Endometrial microvascular endothelial cells (primary cell): ENCODE measurements around the gene RAB3C. TPM values are rescaled to one million over a fixed set of nuclear protein-coding genes. Genes with fewer than 3 reads are reported as not detected.
"Not testable (repeated sequence)": the region's sequence is repeated elsewhere in the genome, so short reads cannot be mapped to it uniquely, and the experiment has no call there.

ENCODE experiments used
- in situ Hi-C: cut with HindIII; loops from 2 replicates; pipeline ENCODE4 v1.10.0; 2017; ENCODE audit warnings: low sequenced_read_pairs, low pct_unique_long_range_greater_than_20kb; ENCODE audit errors: inconsistent ontology term
- total RNA-seq: library from RNA; depleted of rRNA; stranded (reverse); fragments of >200 nt; gene quantifications from one replicate; pipeline ENCODE4 v1.2.3, GENCODE V29; 2015; ENCODE audit errors: inconsistent ontology term

RAB3C gene
- total RNA-seq, 1 donor from 2014 or later, result not detected

DNA sequence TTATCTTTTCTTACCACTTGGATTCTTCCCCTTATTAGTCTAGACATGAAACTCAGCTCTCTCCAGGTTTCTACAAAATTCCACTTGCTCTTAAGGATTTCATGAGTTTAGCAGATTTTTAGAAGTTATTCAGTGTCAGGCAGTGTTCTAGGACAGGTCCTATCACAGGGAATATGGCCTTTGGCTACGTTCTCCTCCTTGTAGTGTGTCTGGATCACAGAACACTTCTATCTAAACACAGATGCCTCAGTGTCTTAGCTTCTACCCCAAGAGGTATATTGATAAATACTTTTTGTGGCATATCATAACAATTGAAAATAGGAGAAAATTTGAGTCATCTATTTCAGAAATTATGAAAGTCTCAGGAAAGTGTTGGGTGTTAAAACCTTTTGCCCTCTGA lies 15.6 kb downstream of the RAB3C start:
- in situ Hi-C loops, result no loop called here

DNA sequence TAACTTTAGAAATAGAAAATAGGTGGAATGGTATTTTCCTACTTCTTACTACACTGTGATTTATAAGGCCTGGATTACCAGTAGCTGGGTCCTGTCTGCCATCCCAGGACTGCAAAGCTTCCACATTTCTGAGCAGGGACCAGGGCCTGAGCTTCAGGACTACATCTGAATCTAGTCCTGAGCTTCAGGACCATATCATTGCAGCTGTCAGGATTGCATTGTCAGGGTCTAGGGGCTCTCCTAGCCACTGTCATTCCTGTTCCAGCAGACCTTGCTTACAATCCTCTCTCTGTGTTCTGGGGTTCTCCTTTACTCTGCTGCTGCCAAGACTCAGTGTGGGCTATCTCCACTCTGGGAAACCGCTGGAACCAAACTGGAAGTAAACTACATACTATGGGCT lies 16.3 kb downstream of the RAB3C start:
- in situ Hi-C loops, result no loop called here

DNA sequence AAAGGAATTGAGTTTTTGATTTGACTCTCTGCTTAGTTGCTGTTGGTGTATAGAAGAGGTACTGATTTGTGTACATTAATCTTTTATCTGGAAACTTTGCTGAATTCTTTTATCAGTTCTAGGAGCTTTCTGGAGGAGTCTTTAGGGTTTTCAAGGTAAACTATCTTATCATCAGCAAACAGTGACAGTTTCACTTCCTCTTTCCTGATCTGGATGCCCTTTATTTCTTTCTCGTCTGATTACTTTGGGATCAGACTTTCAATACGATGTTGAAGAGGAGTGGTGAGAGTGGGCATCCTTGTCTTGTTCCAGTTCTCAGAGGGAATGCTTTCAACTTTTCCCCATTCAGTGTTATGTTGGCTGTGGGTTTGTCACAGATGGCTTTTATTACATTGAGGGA lies 17.7 kb downstream of the RAB3C start:
- in situ Hi-C loops, result not testable (repeated sequence)

DNA sequence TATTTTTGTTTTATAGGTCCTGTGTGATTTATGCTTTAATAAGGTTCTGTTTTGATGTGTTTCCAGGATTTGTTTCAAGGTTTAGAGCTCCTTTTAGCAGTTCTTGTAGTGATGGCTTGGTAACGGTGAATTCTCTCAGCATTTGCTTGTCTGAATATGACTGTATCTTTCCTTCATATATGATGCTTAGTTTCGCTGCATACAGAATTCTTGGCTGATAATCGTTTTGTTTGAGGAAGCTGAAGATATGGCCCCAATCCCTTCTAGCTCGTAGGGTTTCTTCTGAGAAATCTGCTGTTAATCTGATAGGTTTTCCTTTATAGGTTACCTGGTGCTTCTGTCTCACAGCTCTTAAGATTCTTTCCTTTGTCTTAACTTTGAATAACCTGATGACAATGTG lies 20.0 kb downstream of the RAB3C start:
- in situ Hi-C loops, result not testable (repeated sequence)

DNA sequence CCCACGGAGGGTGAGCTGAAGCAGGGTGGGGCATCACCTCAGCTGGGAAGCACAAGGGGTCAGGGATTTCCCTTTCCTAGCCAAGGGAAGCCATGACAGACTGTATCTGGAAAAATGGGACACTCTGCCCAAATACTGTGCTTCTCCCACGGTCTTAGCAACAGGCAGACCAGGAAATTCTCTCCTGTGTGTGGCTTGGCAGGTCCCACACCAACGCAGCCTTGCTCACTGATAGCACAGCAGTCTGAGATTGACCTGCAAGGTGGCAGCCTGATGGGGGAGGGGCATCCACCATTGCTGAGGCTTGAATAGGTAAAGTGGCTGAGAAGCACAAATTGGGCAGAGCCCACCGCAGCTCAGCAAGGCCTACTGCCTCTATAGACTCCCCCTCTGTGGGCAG lies 23.2 kb downstream of the RAB3C start:
- in situ Hi-C loops, result no loop called here

DNA sequence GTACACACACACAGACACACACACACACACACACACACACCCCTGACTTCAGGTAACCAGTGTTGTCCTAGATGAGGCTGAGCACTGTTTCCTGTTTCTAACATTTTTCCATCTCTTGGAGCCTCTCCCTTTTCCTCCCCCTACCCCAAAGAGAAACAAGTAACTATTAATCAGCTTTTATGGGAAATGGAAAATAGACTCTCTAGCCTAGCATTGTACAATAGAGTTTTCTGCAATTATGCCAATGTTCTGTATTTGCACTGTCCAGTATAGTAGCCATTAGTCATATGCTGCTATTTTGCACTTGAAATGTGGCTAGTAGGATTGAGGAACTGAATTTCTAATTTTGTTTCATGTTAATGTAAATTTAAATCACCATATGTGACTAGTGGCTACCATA lies 33.1 kb downstream of the RAB3C start:
- in situ Hi-C loops, result no loop called here

DNA sequence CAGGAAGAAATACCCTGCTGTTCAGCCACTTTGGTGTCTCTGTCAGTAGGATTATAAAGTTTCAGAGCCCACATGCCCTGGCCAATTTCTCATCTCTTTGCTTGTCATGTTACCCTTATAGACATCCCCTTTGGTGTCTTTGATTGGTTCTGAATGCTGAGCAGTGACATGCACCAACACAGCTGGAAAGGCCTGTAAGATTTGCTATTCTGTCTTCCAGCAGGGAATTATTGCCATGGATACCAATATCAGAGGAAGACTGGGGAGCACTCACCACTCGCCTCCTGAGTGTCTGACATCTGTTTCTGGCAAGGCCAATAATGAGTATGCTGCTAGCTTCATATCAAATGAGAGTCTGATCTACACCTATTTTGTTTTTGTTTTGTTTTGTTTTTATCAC lies 34.4 kb downstream of the RAB3C start:
- in situ Hi-C loops, result no loop called here

DNA sequence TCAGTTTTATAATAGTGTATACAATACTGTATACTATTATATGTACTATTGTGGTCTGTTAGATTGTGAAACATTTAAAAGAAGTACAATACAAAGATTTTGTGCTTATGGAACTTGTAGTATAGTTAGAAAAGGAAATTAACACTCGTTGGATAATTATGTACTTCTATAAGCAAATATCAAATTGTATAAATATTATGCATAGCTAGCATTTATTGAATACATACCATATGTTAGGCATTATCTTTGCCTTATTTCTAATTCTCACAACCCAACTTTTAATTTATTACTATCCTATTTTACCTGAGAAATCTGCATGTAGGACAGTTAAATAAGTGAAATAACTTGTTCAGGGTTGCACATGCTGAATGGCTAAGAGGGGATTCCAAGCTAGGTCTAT lies 37.5 kb downstream of the RAB3C start:
- in situ Hi-C loops, result no loop called here

DNA sequence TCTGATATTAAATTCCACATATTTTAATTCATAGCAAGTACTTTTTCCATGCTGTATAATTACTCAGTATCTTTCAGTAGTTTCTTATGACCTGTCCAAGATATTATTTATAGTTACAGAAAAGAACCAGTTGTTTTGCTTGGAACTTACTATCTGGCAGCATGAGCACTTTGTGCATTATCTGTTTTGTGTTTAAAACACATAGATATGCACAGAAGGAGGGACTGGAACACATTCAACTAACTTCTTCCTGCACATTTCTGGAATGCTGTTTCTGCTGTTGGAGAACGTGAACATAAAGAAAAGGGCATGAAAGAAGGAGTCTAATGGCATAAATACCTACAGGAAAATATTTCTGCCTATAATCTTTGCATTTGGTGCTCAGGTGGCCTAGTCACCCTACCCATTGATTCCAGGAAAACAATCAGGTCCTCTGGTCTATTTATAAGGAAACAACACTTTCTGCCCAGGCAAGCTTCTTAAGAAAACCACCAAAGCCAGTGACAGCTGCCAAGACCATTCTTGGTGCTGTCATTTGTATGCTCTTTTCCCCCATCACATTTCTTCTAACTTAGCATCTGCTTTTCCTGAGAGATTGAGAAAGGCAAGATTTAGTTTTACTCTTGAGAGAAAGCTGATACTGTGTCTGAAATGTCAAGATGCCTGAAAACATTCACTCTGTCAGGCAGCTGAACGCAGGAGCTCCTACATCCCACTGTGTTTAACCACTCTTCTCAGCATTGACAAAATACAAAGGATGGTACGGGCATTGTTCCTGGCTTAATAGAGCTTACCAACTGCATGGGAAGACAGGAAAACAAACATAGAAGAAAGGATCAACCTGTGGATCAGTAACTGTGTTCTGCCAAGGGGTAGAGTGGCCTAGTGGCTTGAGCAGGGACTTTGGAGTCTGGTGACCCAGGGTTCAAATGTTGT lies 40.3 kb downstream of the RAB3C start:
- in situ Hi-C loops, result no loop called here

DNA sequence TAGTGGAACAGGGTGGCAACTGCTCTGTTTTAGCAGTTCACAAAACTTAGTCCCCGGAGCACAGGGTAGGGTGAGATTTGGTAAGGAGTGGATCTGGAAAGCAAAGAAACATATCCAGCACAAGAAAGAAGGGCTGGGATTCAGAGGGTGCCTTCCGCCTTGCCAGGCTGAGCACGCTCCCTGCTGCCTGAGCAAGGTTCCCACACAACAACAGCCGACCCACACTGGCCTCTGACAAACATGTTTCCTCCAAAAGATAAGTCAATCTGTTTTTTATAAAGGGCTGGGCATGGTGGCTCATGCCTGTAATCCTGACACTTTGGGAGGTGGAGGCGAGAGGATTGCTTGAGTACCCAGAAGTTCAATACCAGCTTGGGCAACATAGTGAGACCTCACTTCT lies 45.8 kb downstream of the RAB3C start:
- in situ Hi-C loops, result no loop called here

DNA sequence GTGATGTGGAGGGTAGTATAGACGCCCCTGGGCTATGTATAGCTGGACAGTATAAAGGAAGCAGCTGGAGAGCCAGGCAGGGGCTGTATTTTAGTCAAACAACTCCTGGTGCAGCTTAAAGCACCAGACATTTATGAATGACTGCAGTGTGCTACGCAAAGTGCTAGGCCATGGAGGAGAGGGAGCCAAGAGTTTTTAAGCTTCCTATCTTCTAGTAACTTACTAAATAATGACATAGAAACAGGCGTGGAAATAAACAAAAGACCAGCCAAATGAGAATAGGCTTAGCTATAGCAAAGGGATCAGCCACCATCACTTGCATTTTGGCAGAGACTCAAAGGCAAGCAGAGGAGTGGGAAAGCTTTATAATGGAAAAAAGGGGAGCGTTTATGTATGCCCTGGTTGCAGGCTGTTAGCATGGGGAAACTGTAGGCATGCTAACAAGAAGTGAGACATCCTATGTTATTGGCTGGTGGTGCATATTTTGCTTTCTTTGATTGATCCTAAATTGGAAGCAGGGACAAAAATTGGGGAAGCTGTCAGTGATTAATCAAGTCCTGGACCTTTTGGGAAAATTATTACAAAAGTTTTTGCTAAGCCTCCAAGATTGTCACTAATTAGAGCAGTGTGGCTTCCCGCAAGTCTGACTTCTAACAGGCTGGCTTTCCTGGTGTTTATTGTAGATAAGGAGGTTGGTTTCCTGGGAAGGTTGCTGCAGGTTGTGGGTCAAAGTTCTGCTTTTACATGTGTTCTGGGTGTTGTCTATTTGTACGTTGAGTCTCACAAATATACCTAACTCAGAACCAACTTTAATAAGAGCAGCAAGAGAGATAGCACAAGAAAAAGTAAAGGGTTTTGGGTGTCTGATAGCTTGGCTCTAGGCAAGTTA lies 46.6 kb downstream of the RAB3C start:
- in situ Hi-C loops, result no loop called here

DNA sequence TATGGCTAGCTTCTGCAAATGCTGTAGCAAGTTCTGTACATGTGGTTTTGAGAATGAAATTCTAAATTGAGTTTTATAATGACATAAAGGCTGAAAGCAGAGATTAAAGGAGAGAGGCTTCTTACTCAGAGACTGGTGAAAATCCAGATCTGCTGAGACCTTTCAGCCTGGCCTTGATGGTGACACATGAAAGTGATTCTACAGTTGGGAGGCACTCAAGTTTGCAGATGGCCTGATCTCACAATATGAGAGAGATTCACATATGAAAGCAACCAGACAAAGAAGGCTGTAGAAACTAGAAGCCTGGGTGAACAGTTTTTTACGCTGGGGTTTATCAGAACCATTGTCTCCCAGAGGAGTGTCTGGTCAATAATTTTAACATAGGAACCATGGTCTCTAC lies 49.0 kb downstream of the RAB3C start:
- in situ Hi-C loops, result no loop called here

DNA sequence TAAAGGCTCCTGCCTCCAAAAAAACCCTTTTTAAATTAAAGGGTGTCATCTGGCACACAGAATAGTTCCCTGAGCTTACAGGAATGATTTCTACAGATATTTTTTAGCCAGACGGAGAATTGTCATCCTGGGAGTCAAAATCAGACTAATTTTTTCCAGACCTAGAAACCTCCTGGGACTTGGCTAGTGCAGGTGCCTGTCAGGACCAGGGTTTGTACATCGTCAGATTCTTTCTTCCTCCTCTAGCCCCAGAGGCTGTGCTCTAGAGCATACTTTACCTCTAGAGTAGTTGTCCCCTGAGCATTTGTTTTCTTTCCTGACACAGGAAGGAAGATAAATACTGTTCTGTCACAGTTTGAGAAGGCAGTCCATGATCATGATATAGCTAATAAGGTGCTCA lies 52.5 kb downstream of the RAB3C start:
- in situ Hi-C loops, result no loop called here

DNA sequence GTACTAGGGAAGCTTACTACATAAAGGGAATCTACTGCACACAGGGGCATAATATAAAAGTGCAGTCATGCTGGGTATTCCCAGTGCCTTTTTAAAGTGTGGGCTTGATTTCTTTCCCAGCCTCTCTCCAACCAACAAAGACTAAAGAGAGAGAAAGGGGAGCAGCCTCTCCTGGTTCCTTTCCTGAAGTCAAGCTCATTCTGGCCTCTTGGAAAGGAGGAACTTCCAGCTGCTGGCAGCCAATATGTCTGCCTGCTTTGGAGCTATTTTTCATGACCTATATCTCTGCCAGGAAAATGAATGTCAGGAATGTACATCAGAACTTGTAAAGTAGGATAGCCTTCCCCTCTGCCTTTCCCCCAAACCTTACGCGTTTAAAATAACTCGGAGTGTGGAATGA lies 57.1 kb downstream of the RAB3C start:
- in situ Hi-C loops, result no loop called here

DNA sequence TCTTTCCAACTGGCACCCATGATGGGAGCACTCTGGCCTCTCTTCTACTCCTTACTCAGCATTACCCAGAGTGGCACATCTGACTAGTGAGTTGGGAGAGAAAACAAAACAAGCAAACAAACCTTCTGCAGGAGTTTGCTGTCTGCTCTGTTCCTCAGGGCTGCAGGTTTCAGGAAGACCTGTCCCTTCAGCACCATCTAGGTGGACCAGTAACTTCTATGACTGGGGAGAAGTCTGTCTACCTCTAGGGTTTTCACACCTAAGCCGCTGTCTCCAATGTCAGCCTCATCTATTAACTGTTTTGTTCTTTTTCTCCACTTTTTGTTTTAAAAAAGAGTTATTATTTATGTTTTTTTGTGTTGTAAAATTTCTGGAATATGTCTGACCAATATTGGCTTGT lies 58.7 kb downstream of the RAB3C start:
- in situ Hi-C loops, result no loop called here

DNA sequence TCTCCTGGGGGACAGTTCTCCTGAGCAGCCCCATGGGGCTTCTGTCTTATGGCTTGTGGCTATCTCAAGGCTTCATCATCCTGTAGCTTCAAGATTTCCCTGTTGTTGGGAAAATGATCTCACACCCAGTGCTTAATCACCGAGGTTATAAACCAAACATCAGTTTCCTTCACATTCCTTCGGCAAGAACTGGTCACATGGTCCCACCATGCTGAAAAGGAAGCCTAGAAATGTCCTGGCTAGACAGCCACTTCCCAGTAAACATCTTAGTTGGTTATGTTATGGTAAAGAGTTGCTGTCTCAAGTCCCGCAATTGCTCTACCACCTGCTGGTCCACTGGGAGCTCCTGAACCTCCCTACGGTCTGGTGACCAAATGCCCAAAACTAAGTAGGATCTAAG lies 66.0 kb downstream of the RAB3C start:
- in situ Hi-C loops, result no loop called here

DNA sequence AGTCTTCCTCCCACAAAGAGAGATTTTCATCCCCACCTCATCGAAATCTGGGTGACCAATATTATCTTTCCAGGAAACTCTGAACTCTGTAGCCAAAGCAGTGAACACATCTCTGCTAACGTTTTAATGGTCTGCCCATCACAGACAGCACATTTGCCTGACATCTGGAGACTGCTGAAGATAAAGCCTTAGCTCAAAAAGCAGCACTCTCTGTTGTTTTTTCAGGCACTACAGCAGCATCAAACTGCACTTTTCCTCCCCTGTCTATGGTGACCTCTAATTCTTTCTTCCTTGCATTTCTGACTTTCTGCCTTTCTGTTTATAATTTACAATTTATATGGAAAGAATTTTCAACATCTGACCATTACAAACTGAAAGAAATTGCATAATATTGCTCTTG lies 66.8 kb downstream of the RAB3C start:
- in situ Hi-C loops, result no loop called here

DNA sequence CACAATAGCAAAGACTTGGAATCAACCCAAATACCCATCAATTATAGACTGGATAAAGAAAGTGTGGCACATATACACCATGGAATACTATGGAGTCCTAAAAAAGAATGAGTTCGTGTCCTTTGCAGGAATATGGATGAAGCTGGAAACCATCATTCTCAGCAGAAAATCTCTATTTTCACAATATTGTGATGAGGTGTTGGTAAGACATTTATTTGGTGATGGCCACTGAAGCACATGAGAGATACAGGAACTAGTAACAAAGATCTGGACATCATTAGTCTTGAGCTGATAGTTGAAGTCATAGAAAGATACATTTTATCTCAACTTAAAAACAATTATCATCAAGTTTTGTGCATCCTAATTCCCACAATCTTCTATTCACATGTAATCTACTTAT lies 70.6 kb downstream of the RAB3C start:
- in situ Hi-C loops, result no loop called here

DNA sequence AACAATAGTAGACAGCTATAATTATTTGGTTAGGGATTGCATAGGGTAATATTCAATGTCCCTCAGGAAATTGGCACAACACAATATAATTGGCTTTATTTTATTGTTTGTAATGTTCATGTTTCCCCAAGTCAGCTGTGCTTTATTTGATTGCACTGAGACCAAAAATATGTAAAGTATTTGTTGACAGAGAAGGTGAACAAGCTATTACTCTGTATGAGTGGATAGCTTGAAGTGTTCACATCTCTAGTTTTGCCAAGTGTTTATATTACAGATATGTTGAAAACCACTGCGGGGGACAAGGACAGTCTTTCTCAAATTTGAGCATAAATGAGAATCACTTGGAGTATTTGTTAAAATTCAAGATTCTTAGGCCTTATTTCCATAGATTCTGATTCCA lies 83.3 kb downstream of the RAB3C start:
- in situ Hi-C loops, result no loop called here
